HEK293 (cell line): ENCODE measurements around the gene CDR2L.

Experiments
- CTCF ChIA-PET: fragments of 350-600 bp; formaldehyde crosslinking; extraction: SDS; loops from one replicate; lab custom pipeline; 2021; ENCODE audit warnings: antibody characterized with exemption; lab: Yijun Ruan, JAX
- POLR2A ChIA-PET: fragments of 300-600 bp; formaldehyde crosslinking; extraction: SDS; loops from one replicate; lab custom pipeline; 2020; ENCODE audit warnings: antibody characterized with exemption, inconsistent platforms; lab: Yijun Ruan, JAX
- H3K27ac ChIP-seq: fragments of 200-500 bp; sonication (Bioruptor generic); 2 replicates; pipeline ENCODE4 v1.5.1; 2014; ENCODE audit warnings: low read depth, low read length, control low read depth, inconsistent platforms; ENCODE audit errors: extremely low read depth
- H3K36me3 ChIP-seq, 2 experiments: fragments of 200-500 bp in 1 of 2; sonication (Bioruptor generic) in 1 of 2; 1 replicate in 1 of 2; 2 replicates in 1 of 2; pipeline ENCODE4 v1.5.1; 2014 to 2017; ENCODE audit warnings: inconsistent platforms in 2 of 2, low read length in 2 of 2; ENCODE audit not compliant: control insufficient read depth in 2 of 2, insufficient read depth in 1 of 2
- H3K4me1 ChIP-seq: fragments of 200-500 bp; sonication (Bioruptor generic); 2 replicates; pipeline ENCODE4 v1.5.1; 2014; ENCODE audit warnings: mild to moderate bottlenecking, low read length, inconsistent platforms; ENCODE audit not compliant: control insufficient read depth, insufficient read depth
- H3K4me3 ChIP-seq: 2 replicates; pipeline ENCODE4 v1.5.1; 2011; ENCODE audit warnings: low read depth, mild to moderate bottlenecking, control low read depth, low read length, moderate library complexity
- H3K9me3 ChIP-seq: fragments of 200-500 bp; sonication (Bioruptor generic); 2 replicates; pipeline ENCODE4 v1.5.1; 2014; ENCODE audit warnings: low read depth, low read length, inconsistent platforms; ENCODE audit not compliant: control insufficient read depth, insufficient read depth
- HOXA7 ChIP-seq: sonication (generic); formaldehyde crosslinking; IDR thresholded peaks from 2 replicates; pipeline ENCODE4 v1.8.1; 2022; ENCODE audit warnings: missing genetic modification reagents, borderline replicate concordance
- KLF10 ChIP-seq: fragments of 450-650 bp; IDR thresholded peaks from 2 replicates; pipeline ENCODE4 v1.5.1; 2018; ENCODE audit warnings: missing biosample characterization, mild to moderate bottlenecking, missing genetic modification characterization
- SP7 ChIP-seq: fragments of 450-650 bp; formaldehyde crosslinking; IDR thresholded peaks from 2 replicates; pipeline ENCODE4 v1.5.1; 2016; ENCODE audit warnings: missing biosample characterization, missing genetic modification characterization
- ZNF112 ChIP-seq: fragments of 450-650 bp; formaldehyde crosslinking; IDR thresholded peaks from 2 replicates; pipeline ENCODE4 v1.5.0; 2017; ENCODE audit warnings: missing biosample characterization, missing genetic modification characterization
- ZNF132 ChIP-seq: fragments of 450-650 bp; formaldehyde crosslinking; IDR thresholded peaks from 2 replicates; pipeline ENCODE4 v1.5.1; 2017; ENCODE audit warnings: missing biosample characterization, missing genetic modification characterization, borderline replicate concordance
- ZNF175 ChIP-seq: fragments of 450-650 bp; formaldehyde crosslinking; IDR thresholded peaks from 2 replicates; pipeline ENCODE4 v1.5.1; 2016; ENCODE audit warnings: missing biosample characterization, missing genetic modification characterization
- ZNF350 ChIP-seq: fragments of 450-650 bp; formaldehyde crosslinking; IDR thresholded peaks from 2 replicates; pipeline ENCODE4 v1.5.0; 2017; ENCODE audit warnings: missing biosample characterization, mild to moderate bottlenecking, missing genetic modification characterization
- ZNF426 ChIP-seq: fragments of 450-650 bp; formaldehyde crosslinking; IDR thresholded peaks from 2 replicates; pipeline ENCODE4 v1.5.1; 2017; ENCODE audit warnings: missing biosample characterization, missing genetic modification characterization, mild to moderate bottlenecking, inconsistent platforms, moderate library complexity
- ZNF433 ChIP-seq: fragments of 450-650 bp; formaldehyde crosslinking; IDR thresholded peaks from 2 replicates; pipeline ENCODE4 v1.5.1; 2016; ENCODE audit warnings: missing biosample characterization, missing genetic modification characterization, low read depth
- ZNF473 ChIP-seq: fragments of 450-650 bp; formaldehyde crosslinking; IDR thresholded peaks from 2 replicates; pipeline ENCODE4 v1.5.1; 2017; ENCODE audit warnings: missing biosample characterization, missing genetic modification characterization
- ZNF548 ChIP-seq: fragments of 450-650 bp; formaldehyde crosslinking; IDR thresholded peaks from 2 replicates; pipeline ENCODE4 v1.5.1; 2016; ENCODE audit warnings: missing biosample characterization, missing genetic modification characterization
- ZNF747 ChIP-seq: fragments of 450-650 bp; formaldehyde crosslinking; IDR thresholded peaks from 2 replicates; pipeline ENCODE4 v1.5.1; 2016; ENCODE audit warnings: missing biosample characterization, missing genetic modification characterization
- ZNF785 ChIP-seq: fragments of 450-650 bp; formaldehyde crosslinking; IDR thresholded peaks from 2 replicates; pipeline ENCODE4 v1.5.1; 2016; ENCODE audit warnings: missing biosample characterization, missing genetic modification characterization
- ZNF792 ChIP-seq: fragments of 450-650 bp; formaldehyde crosslinking; IDR thresholded peaks from 2 replicates; pipeline ENCODE4 v1.5.1; 2016; ENCODE audit warnings: missing biosample characterization, missing genetic modification characterization
- ZSCAN23 ChIP-seq: fragments of 450-650 bp; formaldehyde crosslinking; IDR thresholded peaks from 2 replicates; pipeline ENCODE4 v1.5.1; 2016; ENCODE audit warnings: missing biosample characterization, missing genetic modification characterization
- TF ChIP-seq, protein P1 (sequence below): fragments of 450-650 bp; formaldehyde crosslinking; IDR thresholded peaks from 2 replicates; pipeline ENCODE4 v1.5.1; 2017; ENCODE audit warnings: missing biosample characterization, missing genetic modification characterization
- TF ChIP-seq, protein P2 (sequence below): fragments of 450-650 bp; formaldehyde crosslinking; IDR thresholded peaks from 2 replicates; pipeline ENCODE4 v1.5.1; 2017; ENCODE audit warnings: missing biosample characterization, missing genetic modification characterization
- TF ChIP-seq, protein P3 (sequence below): fragments of 450-650 bp; formaldehyde crosslinking; IDR thresholded peaks from 2 replicates; pipeline ENCODE4 v1.5.1; 2016; ENCODE audit warnings: missing biosample characterization, missing genetic modification characterization

Gene CDR2L

DNA sequence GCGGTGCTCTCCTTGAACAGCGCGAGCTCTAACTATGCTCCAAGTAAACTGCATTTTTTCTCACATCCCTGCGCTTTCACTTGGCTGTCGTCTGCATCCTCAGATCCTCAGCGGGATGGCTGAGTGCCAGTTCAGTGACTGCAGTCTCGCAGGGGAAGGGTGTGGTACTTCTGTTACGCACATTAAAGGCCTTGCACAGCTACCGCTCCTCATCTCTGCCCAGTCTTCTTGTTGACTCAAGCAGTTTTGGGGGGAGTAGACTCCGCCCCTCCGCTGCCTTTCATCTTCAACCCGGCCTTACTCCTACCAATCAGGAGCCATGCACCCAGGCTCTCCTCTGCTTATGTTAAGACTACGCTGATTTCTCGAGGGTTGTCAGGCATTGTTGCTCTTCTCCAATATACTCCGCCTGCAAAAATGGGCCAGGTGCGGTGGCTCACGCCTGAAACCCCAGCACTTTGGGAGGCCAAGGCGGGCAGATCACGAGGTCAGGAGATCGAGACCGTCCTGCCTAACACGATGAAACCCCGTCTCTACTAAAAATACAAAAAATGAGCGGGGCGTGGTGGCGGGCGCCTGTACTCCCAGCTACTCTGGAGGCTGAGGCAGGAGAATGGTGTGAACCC, 49.3 kb downstream of the CDR2L start (continued):
- TF ChIP-seq HOXA7 = no peak
- TF ChIP-seq ZSCAN23 = no peak
- TF ChIP-seq, protein P1, sequence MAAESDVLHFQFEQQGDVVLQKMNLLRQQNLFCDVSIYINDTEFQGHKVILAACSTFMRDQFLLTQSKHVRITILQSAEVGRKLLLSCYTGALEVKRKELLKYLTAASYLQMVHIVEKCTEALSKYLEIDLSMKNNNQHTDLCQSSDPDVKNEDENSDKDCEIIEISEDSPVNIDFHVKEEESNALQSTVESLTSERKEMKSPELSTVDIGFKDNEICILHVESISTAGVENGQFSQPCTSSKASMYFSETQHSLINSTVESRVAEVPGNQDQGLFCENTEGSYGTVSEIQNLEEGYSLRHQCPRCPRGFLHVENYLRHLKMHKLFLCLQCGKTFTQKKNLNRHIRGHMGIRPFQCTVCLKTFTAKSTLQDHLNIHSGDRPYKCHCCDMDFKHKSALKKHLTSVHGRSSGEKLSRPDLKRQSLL = no peak

DNA sequence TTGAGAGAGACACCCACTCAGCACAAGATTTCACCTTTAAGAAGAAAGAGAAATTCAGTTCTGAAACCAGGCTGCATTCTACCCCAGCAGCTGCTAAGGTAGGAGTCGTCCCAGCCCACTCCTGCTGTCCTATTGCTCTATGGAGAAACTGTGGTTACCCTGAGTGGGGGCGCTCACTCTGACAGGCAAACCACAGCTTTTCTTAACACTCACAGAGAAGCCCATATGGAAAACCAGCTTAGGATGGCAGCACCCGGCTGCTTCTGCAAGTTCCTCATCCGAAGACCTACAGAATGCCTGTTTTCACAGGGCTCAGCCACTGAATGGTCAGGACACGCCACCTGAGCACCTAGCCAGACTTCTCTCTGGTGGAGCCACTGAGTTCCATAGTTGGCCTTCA, 51.8 kb downstream of the CDR2L start:
- Histone ChIP-seq H3K4me3 (no peak overlapping the region), H3K27ac (no peak overlapping the region), H3K9me3 (no peaks in the 10 kb centered on the region), H3K4me1 (peaks cover 17% of the 10 kb centered on the region), H3K36me3 (peaks cover 16 to 42% of the 10 kb centered on the region in 2 experiments)
- CTCF ChIA-PET = interaction anchor here (1.9 kb wide), 1 partner anchor 67 kb away, joined by 5 read pairs; no protein-coding TSS in a partner anchor
- TF ChIP-seq ZNF785 (tag by site-specific recombination) (no peak), KLF10 (tag by site-specific recombination) (no peak), SP7 (tag by site-specific recombination) (no peak), ZNF112 (tag by site-specific recombination) (no peak), ZNF132 (no peak), ZNF426 (tag by site-specific recombination) (no peak), ZNF350 (tag by site-specific recombination) (no peak), ZNF473 (tag by site-specific recombination) (no peak), ZNF548 (tag by site-specific recombination) (no peak), ZNF747 (tag by site-specific recombination) (no peak), ZNF792 (tag by site-specific recombination) (no peak)
- TF ChIP-seq, protein P2, sequence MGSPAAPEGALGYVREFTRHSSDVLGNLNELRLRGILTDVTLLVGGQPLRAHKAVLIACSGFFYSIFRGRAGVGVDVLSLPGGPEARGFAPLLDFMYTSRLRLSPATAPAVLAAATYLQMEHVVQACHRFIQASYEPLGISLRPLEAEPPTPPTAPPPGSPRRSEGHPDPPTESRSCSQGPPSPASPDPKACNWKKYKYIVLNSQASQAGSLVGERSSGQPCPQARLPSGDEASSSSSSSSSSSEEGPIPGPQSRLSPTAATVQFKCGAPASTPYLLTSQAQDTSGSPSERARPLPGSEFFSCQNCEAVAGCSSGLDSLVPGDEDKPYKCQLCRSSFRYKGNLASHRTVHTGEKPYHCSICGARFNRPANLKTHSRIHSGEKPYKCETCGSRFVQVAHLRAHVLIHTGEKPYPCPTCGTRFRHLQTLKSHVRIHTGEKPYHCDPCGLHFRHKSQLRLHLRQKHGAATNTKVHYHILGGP = no peak
- TF ChIP-seq, protein P3, sequence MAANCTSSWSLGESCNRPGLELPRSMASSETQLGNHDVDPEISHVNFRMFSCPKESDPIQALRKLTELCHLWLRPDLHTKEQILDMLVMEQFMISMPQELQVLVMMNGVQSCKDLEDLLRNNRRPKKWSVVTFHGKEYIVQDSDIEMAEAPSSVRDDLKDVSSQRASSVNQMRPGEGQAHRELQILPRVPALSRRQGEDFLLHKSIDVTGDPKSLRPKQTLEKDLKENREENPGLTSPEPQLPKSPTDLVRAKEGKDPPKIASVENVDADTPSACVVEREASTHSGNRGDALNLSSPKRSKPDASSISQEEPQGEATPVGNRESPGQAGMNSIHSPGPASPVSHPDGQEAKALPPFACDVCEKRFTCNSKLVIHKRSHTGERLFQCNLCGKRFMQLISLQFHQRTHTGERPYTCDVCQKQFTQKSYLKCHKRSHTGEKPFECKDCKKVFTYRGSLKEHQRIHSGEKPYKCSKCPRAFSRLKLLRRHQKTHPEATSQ (tag by site-specific recombination) = no peak
- POLR2A ChIA-PET = interaction anchor here (1.5 kb wide), 1 partner anchor 115 kb away, joined by 5 read pairs; the partner anchor contains the start of gene JPT1

DNA sequence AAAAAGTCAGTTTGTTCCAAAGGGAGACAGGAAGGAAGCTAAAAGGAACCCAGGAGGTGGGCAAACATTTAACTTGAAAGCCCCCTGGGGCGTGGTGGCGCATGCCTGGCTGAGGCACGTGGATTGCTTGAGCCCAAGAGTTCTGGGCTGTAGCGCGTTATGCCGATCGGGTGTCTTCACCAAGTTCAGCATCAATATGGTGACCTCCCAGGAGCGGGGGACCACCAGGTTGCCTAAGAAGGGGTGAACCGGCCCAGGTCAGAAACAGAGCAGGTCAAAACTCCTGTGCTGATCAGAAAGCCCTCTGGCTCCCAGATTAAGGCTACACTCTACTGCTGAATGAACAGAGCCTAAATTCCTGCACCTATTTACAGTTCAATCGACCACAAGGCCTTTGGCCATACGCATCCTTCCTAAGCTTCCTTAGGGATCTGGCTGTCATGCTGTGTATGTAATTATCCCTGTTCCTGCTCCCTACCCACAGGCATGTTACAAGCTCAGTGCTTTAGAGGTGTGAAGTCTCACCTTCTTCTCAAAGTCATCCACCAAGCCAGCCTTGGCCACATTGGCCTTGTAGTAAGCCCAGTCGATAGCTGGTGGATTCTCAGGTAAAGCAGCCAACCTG, 54.3 kb downstream of the CDR2L start:
- Histone ChIP-seq H3K4me1 (peaks cover 5% of the 10 kb centered on the region; the same call in 1 of the 2 replicates), H3K9me3 (no peaks in the 10 kb centered on the region), H3K27ac (no peak overlapping the region), H3K4me3 (no peak overlapping the region), H3K36me3 (peaks cover 16 to 42% of the 10 kb centered on the region in 2 experiments)
- no peak for TF ChIP-seq ZNF175 (tag by site-specific recombination)
- no peak for TF ChIP-seq ZNF433 (tag by site-specific recombination)
- ChIA-PET POLR2A (interaction anchor here (0.6 to 1.2 kb wide), 2 partner anchors 86 to 189 kb away, joined by 4 read pairs; no protein-coding TSS in a partner anchor), CTCF (interaction anchor here (0.6 to 1.9 kb wide), 6 partner anchors 9 to 371 kb away, joined by 3 to 7 read pairs (median 3); no protein-coding TSS in a partner anchor)
